ENCODE measurements around the gene SERHL2. TPM values are rescaled to one million over a fixed set of nuclear protein-coding genes. Genes with fewer than 3 reads are reported as not detected.
"Not testable (repeated sequence)": the region's sequence is repeated elsewhere in the genome, so short reads cannot be mapped to it uniquely, and the experiment has no call there.

The SERHL2 gene
- total RNA-seq, 1 experiment from 2014 or later, result 1.0 TPM

DNA sequence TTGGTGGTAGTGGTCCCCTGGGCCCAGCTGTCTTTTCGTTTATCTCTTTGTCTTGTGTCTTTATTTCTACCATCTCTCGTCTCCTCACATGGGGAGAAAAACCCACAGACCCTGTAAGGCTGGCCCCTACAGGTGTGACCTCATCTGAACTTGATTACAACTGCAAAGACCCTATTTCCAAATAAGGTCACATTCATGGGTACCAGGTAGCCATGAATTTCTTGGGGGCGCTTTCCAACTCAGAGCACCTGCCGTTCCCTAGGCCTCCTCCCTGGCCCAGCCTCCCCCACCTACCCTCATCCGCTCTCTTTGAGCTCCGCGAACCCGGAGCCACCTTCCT, 20.1 kb upstream of the SERHL2 start:
- Histone ChIP-seq H3K9me3 (ENCODE audit: control insufficient read depth, low read depth, low read length) (no peaks in the 10 kb centered on the region), H4K20me1 (ENCODE audit: control insufficient read depth, insufficient read depth, insufficient read length) (no peaks in the 10 kb centered on the region), H3K23me2 (ENCODE audit: insufficient read length, low read depth, low read length, poor library complexity, severe bottlenecking) (no peaks in the 10 kb centered on the region), H2BK20ac (ENCODE audit: low read depth, low read length, poor library complexity, severe bottlenecking) (no peak overlapping the region), H3K4me1 (ENCODE audit: insufficient read depth, low read length) (no peaks in the 10 kb centered on the region), H2AFZ (ENCODE audit: low read length) (no peak overlapping the region), H3K14ac (ENCODE audit: insufficient read depth, low read length) (no peak overlapping the region), H3K18ac (ENCODE audit: insufficient read length, low read depth, low read length) (no peak overlapping the region), H3K4me2 (ENCODE audit: insufficient read depth, insufficient read length, low read length) (no peak overlapping the region), H4K5ac (ENCODE audit: insufficient read length, low read depth, low read length) (no peak overlapping the region), H2AK5ac (ENCODE audit: insufficient read length, low read length) (no peak overlapping the region), H3K79me2 (ENCODE audit: insufficient read depth, low read length) (no peaks in the 10 kb centered on the region), H3K23ac (ENCODE audit: insufficient read length, low read depth, low read length) (no peak overlapping the region), H4K91ac (ENCODE audit: insufficient read length, low read depth, low read length) (no peak overlapping the region), H3K27ac (ENCODE audit: insufficient read length, low read depth, low read length) (no peak overlapping the region), H2BK5ac (ENCODE audit: insufficient read length, low read length) (no peak overlapping the region), H3K27me3 (ENCODE audit: insufficient read depth, low read length) (no peaks in the 10 kb centered on the region; the same call in 1 of the 2 replicates), H4K8ac (replicated peaks; ENCODE audit: insufficient read length, low read depth, low read length) (no peak overlapping the region), H2BK15ac (ENCODE audit: low read depth, low read length) (no peak overlapping the region), H3T11ph (ENCODE audit: low read length) (no peak overlapping the region), H3K4ac (ENCODE audit: low read depth, low read length) (no peak overlapping the region), H2BK120ac (ENCODE audit: low read depth, low read length, poor library complexity, severe bottlenecking) (no peak overlapping the region), H3K79me1 (ENCODE audit: insufficient read depth, low read depth, low read length, poor library complexity, severe bottlenecking) (no peaks in the 10 kb centered on the region), H3K9ac (ENCODE audit: extremely low read depth, insufficient read length, low read length) (no peak overlapping the region), H2BK12ac (ENCODE audit: insufficient read length, low read depth, low read length) (no peak overlapping the region), H3K56ac (ENCODE audit: insufficient read length, low read depth, low read length) (no peak overlapping the region)
- Mint-ChIP-seq H3K27me3 (ENCODE audit: low read depth) (peaks cover 48% of the 10 kb centered on the region), H3K4me3 (no peak overlapping the region), H3K9me3 (no peaks in the 10 kb centered on the region), H3K4me1 (peaks cover 8 to 9% of the 10 kb centered on the region in 2 experiments), H3K36me3 (ENCODE audit: insufficient read depth in 1 of 3, low read depth in 3 of 3) (no peaks in the 10 kb centered on the region; a peak in 1 of 7 replicates), H3K27ac (peak overlapping the region in 1 of 3 experiments; percentile 47; a peak in 1 of 7 replicates)
- no CpG with 5 or more reads among the region's 8 CpGs for WGBS (ENCODE audit: extremely low coverage, insufficient read length, low lambda C conversion rate)
- DNase-seq, result no peak
- TF ChIP-seq, protein P1, sequence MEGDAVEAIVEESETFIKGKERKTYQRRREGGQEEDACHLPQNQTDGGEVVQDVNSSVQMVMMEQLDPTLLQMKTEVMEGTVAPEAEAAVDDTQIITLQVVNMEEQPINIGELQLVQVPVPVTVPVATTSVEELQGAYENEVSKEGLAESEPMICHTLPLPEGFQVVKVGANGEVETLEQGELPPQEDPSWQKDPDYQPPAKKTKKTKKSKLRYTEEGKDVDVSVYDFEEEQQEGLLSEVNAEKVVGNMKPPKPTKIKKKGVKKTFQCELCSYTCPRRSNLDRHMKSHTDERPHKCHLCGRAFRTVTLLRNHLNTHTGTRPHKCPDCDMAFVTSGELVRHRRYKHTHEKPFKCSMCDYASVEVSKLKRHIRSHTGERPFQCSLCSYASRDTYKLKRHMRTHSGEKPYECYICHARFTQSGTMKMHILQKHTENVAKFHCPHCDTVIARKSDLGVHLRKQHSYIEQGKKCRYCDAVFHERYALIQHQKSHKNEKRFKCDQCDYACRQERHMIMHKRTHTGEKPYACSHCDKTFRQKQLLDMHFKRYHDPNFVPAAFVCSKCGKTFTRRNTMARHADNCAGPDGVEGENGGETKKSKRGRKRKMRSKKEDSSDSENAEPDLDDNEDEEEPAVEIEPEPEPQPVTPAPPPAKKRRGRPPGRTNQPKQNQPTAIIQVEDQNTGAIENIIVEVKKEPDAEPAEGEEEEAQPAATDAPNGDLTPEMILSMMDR (conservative IDR thresholded peaks at IDR 0.05), result no peak

DNA sequence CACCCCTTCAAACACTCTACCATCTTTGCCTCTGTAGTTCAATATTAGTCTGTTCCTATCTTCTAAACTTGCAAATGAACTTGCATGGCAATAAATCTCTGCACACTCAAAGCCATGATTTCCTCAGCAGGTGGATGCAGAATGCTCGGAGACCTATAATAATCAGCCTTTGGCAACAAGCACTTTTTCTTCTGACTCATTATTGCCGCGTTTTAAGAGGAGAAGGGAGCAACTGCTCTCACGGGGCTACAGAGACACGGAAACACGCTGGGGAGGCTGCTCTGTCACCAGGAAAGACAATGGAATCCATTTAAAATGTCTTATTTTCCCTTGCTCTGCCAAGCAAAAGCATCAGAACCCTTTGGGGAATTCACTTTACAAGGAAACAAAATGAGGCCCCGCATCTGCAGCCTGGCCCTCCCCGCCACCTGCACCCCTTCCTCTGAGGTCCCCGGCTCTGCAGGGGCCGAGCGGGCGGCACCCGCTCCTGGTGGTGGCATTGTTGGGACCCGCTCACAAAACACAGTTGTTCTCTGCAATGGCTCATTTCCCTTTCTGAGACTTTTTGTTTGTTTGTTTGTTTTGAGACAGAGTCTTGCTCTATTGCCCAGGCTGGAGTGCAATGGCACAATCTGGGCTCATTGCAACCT, 18.5 kb upstream of the SERHL2 start:
- H3K4me3 Mint-ChIP-seq; H4K20me1 ChIP-seq (ENCODE audit: control insufficient read depth, insufficient read depth, insufficient read length); H3K18ac ChIP-seq (ENCODE audit: insufficient read length, low read depth, low read length); H3K4ac ChIP-seq (ENCODE audit: low read depth, low read length); H3K23ac ChIP-seq (ENCODE audit: insufficient read length, low read depth, low read length); H3K56ac ChIP-seq (ENCODE audit: insufficient read length, low read depth, low read length); H3K27ac Mint-ChIP-seq; H3K27me3 ChIP-seq (ENCODE audit: insufficient read depth, low read length); H3K36me3 Mint-ChIP-seq (ENCODE audit: insufficient read depth in 1 of 3, low read depth in 3 of 3); DNase-seq; H3K4me2 ChIP-seq (ENCODE audit: insufficient read depth, insufficient read length, low read length); H2AK5ac ChIP-seq (ENCODE audit: insufficient read length, low read length); H2BK120ac ChIP-seq (ENCODE audit: low read depth, low read length, poor library complexity, severe bottlenecking); H3K27ac ChIP-seq (ENCODE audit: insufficient read length, low read depth, low read length); H4K91ac ChIP-seq (ENCODE audit: insufficient read length, low read depth, low read length); H3K9me3 Mint-ChIP-seq; H3K79me1 ChIP-seq (ENCODE audit: insufficient read depth, low read depth, low read length, poor library complexity, severe bottlenecking); H3K14ac ChIP-seq (ENCODE audit: insufficient read depth, low read length); H3K79me2 ChIP-seq (ENCODE audit: insufficient read depth, low read length); H2BK15ac ChIP-seq (ENCODE audit: low read depth, low read length); H2BK5ac ChIP-seq (ENCODE audit: insufficient read length, low read length); H3K4me1 Mint-ChIP-seq; H2BK12ac ChIP-seq (ENCODE audit: insufficient read length, low read depth, low read length); H4K8ac ChIP-seq (replicated peaks; ENCODE audit: insufficient read length, low read depth, low read length); H2AFZ ChIP-seq (ENCODE audit: low read length); H3K23me2 ChIP-seq (ENCODE audit: insufficient read length, low read depth, low read length, poor library complexity, severe bottlenecking); H3K4me1 ChIP-seq (ENCODE audit: insufficient read depth, low read length); H4K5ac ChIP-seq (ENCODE audit: insufficient read length, low read depth, low read length); H3K9ac ChIP-seq (ENCODE audit: extremely low read depth, insufficient read length, low read length); H3T11ph ChIP-seq (ENCODE audit: low read length); H3K9me3 ChIP-seq (ENCODE audit: control insufficient read depth, low read depth, low read length); H2BK20ac ChIP-seq (ENCODE audit: low read depth, low read length, poor library complexity, severe bottlenecking): not testable (repeated sequence)
- H3K27me3 Mint-ChIP-seq (ENCODE audit: low read depth), result peaks cover 35% of the 10 kb centered on the region
- WGBS (ENCODE audit: extremely low coverage, insufficient read length, low lambda C conversion rate), result no CpG with 5 or more reads among the region's 14 CpGs
